ENCODE results near the gene ZNRF1.
A peak's percentile ranks its signal among the peaks of the same experiment; 100 is the strongest.

The ZNRF1 gene

DNA sequence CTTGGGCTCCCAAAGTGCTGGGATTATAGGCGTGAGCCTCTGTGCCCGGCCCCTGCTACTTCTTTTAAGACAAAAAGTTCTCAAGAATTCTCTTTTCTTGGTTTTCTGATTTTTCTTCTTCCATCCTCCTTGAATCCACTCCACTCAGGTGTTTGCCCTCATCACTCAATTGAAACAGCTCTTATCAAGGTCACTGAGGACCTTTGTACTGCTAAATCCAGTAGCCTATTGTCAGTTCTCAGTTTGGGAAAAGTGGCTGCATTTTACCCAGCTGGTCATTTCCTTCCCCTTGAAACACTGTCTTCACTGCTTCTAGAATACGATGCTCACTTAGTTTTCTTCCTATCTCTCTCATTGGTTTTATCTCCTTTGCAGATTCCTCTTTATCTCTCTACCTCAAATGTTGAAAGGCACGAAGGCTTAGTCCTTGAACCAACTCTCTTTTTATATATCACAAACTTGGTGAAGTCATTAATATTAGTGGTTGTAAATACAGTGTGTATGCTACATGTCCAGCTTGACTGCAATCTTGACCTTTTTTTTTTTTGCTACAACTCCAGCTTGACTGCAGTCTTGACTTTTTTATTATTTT lies 29.8 kb downstream of the ZNRF1 start:
- no peak for DNase-seq

DNA sequence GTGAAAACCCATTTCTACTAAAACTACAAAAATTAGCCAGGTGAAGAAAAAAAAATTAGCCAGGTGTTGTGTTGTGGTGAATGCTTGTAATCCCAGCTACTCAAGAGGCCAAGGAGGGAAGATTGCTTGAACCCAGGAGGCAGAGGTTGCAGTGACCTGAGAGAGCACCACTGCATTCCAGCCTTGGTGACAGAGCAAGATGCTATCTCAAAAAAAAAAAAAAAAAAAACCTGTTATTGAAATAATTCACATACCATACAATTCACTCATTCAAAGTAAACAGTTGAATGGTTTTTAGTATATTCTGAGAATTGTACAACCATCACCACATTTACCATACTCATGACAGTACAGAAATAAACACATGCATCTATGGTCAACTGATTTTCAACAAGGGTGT lies 31.0 kb downstream of the ZNRF1 start:
- DNase-seq: no peak

DNA sequence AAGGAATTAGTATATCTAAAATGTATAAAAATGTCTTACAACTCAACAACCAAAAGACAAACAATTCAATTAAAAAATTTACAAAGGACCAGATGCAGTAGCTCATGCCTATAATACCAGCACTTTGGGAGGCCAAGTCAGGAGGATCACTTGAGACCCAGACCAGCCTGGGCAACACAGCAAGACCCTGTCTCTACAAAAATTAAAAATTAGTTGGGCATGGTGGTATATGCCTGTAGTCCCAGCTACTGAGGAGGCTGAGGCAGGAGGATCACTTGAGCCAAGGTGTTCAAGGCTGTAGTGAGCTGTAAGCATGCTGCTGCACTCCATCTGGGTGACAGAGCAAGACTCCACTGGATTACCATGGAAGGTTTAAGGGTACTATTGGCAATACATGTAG lies 33.8 kb downstream of the ZNRF1 start:
- DNase-seq: no peak

DNA sequence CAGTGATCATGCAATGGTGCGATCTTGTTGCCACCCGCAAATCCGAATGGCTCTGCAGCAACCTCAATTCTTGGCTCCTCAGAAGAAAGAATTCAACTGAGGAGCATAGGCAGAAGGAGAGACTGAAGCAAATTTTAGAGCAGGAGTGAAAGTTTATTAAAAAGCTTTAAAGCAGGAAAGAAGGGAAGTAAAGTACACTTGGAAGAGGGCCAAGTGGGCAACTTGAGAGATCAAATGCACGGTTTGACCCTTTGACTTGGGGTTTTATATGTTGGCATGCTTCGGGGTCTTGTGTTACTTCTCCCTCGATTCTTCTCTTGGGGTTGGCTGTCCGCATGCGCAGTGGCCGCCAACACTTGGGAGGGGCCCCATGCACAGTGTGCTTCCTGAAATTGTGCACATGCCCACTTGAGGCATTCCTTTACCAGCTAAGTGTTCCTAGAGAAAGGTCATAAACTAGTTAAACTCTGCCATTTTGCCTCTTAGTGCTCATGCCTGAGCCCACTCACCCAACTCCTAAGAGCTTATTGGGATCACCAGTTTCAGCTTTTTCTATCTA lies 36.7 kb downstream of the ZNRF1 start:
- no peak for DNase-seq

DNA sequence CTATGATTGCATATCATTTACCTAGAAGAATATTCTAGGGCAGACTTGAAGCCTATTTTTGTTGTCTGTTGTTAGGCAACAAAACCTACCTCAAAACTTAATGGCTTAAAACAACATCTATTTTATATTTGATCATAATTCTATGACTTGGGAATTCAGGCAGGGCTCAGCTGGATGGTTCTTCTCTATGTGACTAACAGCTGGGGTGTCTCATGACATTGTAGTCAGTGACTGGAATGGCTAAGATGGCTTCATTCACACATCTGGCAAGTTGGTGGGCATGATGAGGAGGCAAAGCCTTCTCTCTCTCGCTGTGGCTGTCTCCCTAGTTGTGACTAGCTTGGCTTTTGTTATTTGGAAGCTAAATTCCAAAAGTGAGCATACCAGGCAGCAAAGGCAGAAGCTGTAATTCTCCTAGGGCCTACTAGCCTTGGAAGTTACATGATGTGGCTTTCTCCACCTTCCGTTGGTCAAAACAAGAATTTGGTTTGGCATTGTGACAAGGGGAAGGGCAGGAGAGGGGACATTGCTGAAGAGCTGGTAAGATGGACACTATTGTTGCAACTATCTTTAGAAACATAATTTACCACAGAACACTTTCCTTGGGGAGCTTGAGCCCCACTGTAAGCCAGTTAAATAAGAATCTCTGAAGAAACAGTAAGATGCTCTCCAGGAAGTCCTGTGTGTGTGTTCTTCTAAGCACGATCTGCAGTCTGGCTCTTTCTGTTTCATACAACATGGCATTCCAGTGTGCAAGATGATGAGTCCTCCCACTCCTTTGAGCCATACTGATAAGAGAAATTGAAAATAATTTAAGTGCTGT lies 39.4 kb downstream of the ZNRF1 start:
- DNase-seq: peak; percentile 28

DNA sequence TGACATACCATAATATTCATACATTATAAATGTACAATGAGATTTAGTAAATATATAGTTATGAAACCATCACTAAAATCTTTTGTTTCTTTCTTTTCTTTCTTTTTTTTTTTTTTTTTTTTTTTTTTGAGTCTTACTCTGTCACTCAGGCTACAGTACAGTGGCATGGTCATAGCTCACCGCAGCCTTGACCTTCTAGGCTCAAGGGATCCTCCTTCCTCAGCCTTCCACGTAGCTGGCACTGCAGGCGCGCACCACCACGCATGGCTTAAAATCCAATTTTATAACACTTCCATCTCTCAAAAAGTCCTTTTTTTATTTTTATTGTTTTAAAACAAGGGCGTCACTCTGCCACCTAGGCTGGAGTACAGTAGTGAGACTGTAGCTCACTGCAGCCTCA lies 41.1 kb downstream of the ZNRF1 start:
- DNase-seq: no peak

DNA sequence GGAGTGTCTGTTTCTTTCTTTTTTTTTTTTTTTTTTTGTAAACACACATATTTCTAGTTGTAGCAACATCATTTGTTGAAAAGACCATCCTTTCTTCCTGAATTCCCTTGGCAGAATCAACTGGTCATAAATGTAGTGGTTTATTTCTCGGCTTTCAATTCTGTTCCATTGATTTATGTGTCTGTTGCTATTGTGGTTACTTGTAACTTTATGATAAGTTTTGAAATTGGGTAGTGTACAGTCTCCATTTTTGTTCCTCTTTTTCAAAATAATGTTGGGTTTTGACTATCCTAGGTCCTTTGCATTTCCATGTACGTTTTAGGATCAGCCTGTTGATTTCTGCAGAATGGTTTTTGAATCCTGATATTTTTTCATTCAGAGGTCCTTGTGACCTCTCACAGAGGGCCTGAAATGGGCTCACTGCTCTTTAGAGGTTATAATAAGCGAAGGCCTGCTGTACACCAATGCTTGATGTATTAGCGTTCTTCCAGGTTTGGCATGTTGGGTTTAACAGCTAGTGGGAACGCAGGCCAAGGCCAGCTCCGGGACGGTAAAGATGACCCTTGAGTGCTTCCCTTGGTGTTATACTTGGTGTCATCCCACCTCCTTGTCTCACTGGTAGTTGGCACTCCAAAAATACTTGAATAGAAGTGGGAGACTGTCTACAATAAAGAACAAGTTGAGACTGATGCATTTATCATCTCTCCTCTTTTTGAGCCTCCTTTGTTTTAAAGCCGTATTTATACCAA lies 43.8 kb downstream of the ZNRF1 start:
- DNase-seq: no peak

DNA sequence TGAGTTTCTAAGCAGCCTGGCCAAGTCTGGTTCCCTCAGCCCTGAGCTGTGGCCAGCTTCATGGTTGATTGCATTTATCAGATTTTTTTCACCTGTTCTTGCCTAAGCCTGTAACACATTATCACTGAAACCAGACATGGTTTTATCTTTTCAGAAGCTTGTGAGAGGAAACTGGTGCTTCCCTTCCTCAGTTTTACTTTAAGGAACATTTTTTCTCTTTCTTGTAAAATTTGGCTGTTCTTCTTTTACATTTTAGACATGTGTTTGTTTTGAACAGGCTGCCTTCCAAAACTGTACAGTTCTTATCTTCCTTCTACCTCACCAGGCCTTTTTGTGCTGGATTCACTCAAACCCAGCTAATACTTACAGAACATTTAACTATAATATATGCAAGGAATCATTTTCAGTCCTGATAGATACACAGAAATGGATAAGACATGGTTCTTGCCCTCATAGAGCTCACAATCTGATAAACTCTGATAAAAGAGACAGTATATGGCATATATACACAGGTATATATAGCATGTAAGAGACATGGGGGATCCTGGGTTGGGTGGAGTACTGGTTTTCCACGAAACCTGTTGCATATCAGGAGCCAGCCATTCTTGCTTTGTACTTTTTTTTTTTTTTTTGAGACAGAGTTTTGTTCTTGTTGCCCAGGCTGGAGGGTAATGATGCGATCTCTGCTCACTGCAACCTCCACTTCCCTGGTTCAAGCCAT lies 44.5 kb downstream of the ZNRF1 start:
- no peak for DNase-seq

DNA sequence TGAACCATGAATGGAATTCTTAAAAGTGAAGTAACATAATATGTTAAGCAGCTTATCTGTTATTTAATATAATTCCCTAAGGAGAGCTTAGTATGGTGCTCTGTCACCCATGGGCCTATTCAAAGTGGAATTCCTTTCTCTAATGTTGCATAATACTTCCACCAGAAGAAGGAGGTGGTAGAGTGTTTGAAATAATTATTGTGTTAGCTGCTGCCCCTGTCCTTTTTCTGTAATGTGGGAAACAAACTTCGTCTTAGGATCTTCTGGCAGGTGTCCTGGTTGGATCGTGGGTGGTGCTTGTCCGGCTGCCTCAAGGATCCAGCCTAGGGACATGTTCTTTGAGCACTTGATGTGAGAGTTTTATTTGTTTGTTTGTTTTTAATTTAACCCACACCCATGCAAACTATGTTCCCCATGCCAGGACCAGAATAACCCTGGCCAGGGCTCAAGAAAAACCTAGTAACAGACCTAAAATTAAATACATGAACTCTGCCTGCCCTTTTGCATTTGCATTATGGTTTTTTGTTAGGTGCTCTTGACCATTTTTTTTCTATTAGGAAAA lies 46.1 kb downstream of the ZNRF1 start:
- DNase-seq: peak; percentile 59

DNA sequence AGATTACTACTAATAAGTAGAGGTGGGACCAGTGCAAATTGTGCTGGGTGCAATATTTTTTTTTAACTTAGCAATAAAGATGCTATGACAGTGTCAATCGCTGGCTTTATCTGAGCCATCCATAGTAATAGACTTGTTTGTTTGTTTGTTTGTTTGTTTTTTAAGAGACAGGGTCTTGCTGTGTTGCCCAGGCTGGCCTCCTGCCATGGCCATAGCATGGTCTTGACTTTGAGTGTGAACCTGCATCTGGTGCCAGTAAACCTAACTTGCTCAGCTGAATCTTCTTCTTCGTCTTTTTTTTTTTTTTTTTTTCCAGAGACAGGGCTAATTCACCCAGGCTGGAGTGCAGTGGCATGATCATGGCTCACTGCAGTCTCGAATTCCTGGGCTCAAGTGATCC lies 46.6 kb downstream of the ZNRF1 start:
- DNase-seq: no peak

DNA sequence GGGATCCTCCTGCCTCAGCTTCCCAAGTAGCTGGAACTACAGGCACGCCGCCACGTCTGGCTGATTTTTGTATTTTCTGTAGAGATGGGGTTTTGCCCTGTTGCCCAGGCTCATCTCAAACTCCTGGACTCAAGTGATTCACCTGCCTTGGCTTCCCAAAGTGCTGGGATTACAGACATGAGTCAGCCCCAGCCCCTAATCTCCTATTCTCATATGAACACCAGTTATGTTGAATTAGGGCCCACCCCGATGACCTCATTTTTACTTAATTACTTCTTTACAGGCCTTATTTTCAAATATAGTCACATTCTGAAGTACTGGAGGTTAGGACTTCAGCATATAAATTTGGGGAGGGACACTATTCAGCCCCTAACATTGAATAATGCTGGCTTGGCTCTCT lies 49.2 kb downstream of the ZNRF1 start:
- DNase-seq: no peak

DNA sequence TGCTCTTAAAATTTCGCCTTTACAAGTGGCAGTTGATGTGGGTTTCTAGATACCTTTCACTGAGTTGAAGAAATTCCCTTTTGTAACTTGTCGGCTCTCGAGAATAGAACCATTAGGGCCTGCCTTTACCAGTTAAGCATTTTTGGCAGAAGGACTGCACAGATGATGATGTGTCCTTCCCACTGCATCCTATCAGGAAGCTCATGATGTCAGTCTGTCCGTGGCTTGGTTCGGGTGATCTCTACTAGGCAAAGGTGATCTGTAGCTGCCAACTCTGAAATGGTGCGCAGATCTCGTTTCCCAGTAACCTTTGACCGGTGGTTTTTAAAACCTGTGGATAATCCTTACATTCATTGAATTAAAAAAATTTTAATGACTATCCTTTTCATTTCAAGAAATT lies 49.7 kb downstream of the ZNRF1 start:
- no peak for DNase-seq

DNA sequence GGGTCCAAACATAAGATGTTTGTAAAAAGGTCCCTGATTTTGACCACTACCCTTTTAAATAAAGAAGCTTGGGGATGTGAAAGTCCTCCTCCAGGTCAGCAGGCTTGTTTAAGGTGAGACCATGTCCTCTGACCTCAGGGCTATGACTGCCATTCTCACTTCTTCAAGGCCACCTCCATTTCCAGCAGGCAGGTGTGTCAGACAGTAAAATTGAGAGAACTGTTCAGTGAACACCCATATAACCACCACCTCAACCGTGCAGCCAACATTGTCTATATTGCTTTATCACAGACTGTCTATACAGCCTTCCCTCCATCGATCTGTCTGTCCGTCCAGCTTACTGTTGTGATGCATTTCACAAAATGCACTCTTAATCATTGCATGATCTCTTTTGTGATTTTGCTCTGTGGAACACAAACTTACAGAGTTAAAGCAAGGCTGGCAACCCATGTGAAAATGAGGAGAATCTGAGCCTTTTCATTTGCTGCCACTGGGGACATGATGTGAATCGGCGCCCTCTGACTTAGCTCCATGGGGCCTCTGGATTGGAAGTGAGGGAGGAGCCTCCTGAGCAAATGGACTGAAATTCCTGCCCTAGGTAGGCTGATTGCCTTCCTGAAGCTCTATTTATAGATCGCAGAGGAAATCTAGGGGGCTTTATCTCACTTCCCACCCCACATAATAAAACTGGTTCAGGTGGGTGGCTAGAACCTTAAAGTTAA lies 53.8 kb downstream of the ZNRF1 start:
- DNase-seq: no peak

DNA sequence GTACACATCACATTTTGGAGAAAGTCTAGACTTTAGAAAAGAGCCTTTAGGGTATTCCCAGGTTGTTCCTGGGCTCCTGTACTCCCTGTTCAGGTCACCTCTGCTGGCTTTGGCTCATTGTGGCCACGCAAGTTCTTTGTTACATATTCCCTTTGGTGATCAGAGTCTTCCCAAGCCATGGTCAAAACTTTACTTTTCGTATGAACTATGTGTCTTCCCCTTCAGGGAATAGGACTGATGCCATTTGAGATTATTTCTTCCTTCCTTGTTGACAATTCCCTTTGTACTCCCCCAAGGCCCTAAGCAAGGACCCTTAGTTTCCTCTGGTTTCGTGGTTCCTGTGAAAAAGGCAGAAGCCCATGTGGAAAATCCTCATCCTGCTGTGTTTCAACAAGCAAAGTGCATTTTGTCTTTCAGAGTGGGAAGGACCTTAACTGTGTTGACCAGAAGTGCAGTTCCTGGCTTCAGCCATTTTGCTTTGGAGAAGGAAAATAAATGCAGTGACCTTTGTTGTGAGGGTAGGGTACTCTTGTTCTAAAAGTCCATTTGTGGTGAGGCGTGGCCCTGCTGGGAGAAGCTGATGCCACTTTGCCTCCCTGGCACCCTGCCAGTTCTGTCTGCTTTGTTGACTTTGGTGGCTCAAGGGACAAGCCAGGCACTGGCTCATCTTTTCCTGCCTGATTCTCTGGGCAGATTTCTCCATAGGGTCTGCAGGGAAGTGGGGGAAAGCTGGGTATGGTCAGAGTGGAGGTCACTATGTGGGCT lies 55.1 kb downstream of the ZNRF1 start:
- peak; percentile 58 for DNase-seq

DNA sequence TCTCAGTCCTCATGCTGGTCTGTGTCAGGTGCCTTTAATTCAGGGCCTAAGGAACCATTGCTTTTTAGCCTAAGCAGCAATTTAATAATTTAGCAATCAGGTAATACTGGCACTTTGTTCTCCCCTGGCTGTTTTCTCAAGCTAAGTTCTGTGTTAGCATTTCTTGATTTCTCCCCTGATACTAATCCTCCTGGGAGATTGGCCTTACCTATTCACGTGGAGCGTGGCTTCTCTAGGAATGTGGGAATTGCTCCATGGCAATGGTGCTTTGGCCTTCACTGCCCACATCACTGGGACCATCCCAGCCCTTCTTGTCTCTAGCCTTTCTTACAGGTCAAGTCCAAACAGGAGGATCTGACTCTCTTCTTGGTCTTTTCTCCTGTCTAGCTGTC lies 55.7 kb downstream of the ZNRF1 start:
- no peak for DNase-seq

DNA sequence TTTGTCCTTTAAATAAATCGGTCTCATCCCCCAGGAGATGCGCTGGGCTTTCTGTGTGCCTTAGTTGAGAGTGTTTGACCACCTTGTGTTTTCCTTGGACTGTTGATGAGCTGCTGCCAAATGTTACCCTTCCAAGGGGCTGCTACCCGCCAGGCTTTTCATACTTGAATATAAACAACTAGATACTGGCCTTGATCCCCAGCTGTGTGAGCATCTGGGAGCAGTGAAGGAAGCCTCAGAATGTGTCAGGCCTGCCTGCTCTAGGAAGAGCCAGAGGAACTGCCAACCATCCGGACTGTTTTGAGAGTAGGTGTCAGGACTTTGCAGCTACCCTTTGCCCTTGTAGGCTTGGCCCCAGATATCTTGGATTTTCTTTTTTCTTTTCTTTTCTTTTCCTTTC lies 60.0 kb downstream of the ZNRF1 start:
- DNase-seq: no peak

DNA sequence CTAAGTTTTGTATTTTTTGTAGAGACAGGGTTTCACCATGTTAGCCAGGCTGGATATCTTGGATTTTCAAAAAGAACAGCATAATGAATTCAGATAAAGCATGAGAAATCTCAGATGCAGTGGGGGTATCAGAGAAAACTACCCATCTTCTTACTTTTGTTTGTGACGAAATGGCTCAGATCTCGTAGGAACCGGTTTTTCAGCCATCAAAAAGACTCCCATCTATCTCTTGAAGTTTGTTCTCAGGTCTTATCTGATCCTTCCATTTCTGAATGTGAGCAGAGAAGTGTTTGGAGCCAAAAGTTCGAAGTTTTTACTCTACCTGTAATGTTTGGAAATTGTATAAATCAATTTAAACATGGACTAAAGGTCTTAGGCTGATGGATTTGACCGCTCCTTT lies 60.6 kb downstream of the ZNRF1 start:
- no peak for DNase-seq

DNA sequence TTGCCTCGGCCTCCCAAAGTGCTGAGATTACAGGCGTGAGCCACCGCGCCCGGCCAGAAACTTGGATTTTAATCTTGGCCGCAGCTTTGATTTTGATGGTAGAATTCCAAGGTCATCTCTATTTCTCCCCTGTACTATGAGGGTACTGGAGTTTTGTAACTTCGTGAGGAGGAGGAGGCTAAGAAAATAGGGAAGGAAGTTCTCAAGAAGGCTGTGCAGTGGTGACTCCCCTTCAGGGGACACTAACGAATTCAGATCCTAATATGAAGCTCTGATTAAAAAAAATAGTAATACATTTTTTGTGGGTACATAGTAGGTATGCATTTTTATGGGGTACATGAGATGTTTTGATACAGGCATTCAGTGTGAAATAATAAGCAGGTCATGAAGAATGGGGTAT lies 61.9 kb downstream of the ZNRF1 start:
- no peak for DNase-seq

DNA sequence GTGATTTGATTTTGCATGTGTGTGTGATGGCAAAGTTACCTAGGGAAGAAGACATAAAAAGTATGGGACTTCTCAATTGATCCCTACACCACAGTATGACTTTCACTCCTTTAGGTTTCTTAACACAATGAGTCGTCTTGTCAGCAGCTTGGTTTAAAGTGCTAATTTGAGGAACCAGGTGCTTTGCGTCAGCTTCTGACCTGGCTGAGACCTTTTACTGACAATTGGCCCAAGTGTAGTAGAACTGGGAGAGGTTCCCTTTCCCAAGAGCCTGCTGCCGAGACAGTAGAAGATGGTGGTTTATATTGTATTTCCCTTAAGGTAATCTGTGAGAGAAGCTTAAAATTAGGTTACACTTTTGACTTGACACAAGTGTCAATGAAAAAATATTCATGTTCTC lies 62.8 kb downstream of the ZNRF1 start:
- DNase-seq: no peak

DNA sequence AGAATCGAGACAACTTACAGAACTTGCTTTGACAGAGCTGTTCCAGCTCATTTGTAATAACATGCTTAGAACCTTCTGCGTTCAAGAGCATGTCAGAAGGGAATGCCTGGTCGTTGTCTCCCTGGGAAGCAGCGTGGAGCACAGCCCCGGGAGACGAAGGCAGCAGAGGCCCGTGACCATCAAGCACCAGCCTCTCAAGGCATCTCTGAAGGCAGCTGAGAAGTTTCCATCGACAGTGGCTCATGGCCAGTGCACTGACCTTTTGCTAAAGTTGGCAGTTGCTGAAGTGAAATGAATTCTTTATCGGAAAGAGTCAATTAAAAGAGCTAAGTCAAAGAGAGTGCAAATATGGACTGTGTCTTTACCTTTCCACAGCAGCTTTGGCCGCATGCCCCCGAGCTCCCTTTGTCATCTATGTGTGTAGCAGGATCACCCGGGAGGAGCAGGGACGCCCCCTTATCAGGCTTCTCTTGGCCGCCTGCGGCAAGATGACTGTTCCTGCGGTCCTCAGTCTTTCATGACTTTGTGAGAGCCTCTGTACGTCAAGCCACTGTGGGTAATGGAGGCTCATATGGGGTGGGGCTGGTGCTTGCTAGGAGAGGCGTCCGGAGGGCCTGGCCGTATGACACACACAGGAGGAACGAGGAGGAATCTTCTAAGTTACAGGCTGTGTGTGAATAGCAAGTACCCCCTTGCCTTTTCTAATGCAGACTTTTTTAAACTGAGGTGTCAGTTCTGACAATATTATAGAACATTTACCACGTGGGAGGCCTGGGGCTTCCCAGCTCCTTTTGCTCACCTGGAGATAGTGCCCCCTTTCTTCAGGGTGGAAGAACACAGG lies 63.5 kb downstream of the ZNRF1 start:
- no peak for DNase-seq

Measured in femur (tissue), 1 donor.